IPS DF 6.9 (cell line): Measurements from ENCODE around the gene MOV10L1.
A peak's percentile ranks its signal among the peaks of the same experiment; 100 is the strongest.

Experiments
- DNase-seq: peaks from one replicate; pipeline ENCODE4 v3.0.0-alpha.2; 2013; ENCODE audit warnings: low read depth, low spot score
- H3K27ac ChIP-seq: one replicate; pipeline ENCODE4 v1.5.1; 2013; ENCODE audit warnings: low read length, control low read depth
- H3K27me3 ChIP-seq: 2 replicates; pipeline ENCODE4 v1.6.1; 2013; ENCODE audit warnings: mild to moderate bottlenecking, low read length; ENCODE audit not compliant: control insufficient read depth, insufficient read depth
- H3K36me3 ChIP-seq: 2 replicates; pipeline ENCODE4 v1.6.1; 2013; ENCODE audit warnings: low read length; ENCODE audit not compliant: control insufficient read depth, insufficient read depth
- H3K4me1 ChIP-seq: 2 replicates; pipeline ENCODE4 v1.6.1; 2013; ENCODE audit warnings: low read length; ENCODE audit not compliant: control insufficient read depth, insufficient read depth
- H3K4me3 ChIP-seq: 2 replicates; pipeline ENCODE4 v1.5.1; 2013; ENCODE audit warnings: mild to moderate bottlenecking, low read length
- H3K9me3 ChIP-seq: 2 replicates; pipeline ENCODE4 v1.6.1; 2013; ENCODE audit warnings: low read length, inconsistent platforms; ENCODE audit not compliant: control insufficient read depth, insufficient read depth
- WGBS: extraction: QIAGEN DNeasy Blood & Tissue Kit; methylation state at CpG from one replicate; pipeline ENCODE4 v1.1.7; 2013; ENCODE audit warnings: mixed read lengths, missing lambda C conversion rate; ENCODE audit not compliant: insufficient read length, insufficient coverage; 5-methylcytosine and 5-hydroxymethylcytosine counted together

Gene MOV10L1

DNA sequence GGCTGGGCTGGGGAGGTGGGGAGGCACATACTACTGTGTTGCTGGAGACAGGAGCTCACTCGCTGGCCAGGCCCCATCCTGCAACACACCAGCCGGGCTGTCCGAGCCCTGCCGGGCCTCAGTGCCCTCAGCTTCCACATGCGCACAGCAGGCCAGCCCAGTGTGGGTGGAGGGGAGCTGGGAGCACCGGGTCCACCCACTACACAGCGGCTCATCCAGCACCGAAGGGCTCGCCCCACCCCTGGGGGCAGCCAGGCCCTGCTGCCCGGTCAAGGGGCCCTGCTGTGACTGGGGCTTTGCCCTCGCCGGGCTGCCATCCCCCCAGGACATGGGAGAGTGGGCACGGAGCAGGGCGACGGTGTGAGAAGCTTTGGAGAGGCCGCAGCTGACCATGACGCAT is 41.0 kb upstream of the MOV10L1 start:
- WGBS, result no CpG with 5 or more reads among the region's 17 CpGs
- H3K9me3 ChIP-seq, result no peaks in the 10 kb centered on the region
- no peak overlapping the region for H3K27ac ChIP-seq
- no peak for DNase-seq
- no peaks in the 10 kb centered on the region; the same call in 1 of the 2 replicates for H3K4me1 ChIP-seq
- no peaks in the 10 kb centered on the region for H3K36me3 ChIP-seq
- no peak overlapping the region for H3K4me3 ChIP-seq
- H3K27me3 ChIP-seq, result no peaks in the 10 kb centered on the region

GRCh38 chr22:50049299-50050195 is 40.3 kb upstream of the MOV10L1 start:
- no CpG with 5 or more reads among the region's 36 CpGs for WGBS
- H3K36me3 ChIP-seq, result no peaks in the 10 kb centered on the region
- no peaks in the 10 kb centered on the region for H3K4me1 ChIP-seq
- no peak overlapping the region for H3K4me3 ChIP-seq
- no peak overlapping the region for H3K27ac ChIP-seq
- no peaks in the 10 kb centered on the region for H3K9me3 ChIP-seq
- H3K27me3 ChIP-seq, result no peaks in the 10 kb centered on the region
- no peak for DNase-seq

- Histone ChIP-seq H3K27me3 (no peaks in the 10 kb centered on the region), H3K36me3 (no peaks in the 10 kb centered on the region), H3K4me3 (no peak overlapping the region), H3K4me1 (no peaks in the 10 kb centered on the region), H3K9me3 (no peaks in the 10 kb centered on the region), H3K27ac (no peak overlapping the region)
- no peak for DNase-seq
- no CpG with 5 or more reads among the region's 18 CpGs for WGBS
Observed at GRCh38 chr22:50051930-50052329, 37.9 kb upstream of the MOV10L1 start.

GRCh38 chr22:50053861-50054260 is 35.9 kb upstream of the MOV10L1 start:
- no peak for DNase-seq
- Histone ChIP-seq H3K27ac (no peak overlapping the region), H3K27me3 (no peaks in the 10 kb centered on the region; the same call in 1 of the 2 replicates), H3K4me3 (no peak overlapping the region), H3K9me3 (no peaks in the 10 kb centered on the region), H3K36me3 (no peaks in the 10 kb centered on the region; the same call in 1 of the 2 replicates), H3K4me1 (no peaks in the 10 kb centered on the region)
- WGBS, result no CpG with 5 or more reads among the region's 18 CpGs

DNA sequence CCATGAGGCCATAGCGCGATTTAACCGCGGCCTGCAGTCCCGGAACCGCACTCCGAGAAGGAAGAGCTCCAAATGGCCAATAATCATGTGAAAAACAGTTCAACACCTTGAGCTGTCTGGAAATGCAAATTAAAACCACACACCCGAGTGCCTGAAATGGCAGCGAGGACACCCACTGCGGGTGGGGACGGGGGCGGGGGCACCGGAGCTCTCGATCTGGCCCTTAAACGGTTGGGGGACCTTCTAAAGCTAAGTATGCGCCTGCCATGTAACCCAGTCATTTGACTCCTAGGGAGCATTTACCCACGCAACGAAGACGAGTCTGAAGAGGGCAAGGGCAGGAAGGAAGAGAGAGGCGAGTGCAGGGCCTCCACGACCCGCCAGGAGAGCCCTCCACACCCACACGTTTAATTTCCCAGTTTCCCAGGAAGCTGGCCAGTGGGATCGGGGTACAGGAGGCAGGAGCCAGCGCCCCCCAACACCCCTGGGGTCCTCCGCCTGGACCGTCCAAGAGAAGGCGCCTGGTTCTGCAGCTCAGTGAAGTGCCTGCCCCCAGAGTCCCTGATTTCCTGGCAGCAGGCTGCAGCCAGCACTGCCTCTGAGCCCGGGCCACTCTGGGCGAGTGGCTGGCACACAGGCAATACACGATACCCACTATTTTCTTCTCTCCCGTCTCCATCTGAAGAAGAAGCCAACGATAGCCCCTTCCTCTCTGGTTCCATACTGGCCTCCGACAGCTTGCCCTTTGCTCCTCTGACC is 33.4 kb upstream of the MOV10L1 start:
- DNase-seq, result no peak
- Histone ChIP-seq H3K27me3 (no peaks in the 10 kb centered on the region; the same call in 1 of the 2 replicates), H3K9me3 (no peaks in the 10 kb centered on the region), H3K4me3 (no peak overlapping the region), H3K27ac (no peak overlapping the region), H3K4me1 (no peaks in the 10 kb centered on the region), H3K36me3 (no peaks in the 10 kb centered on the region; the same call in 1 of the 2 replicates)
- WGBS, result no CpG with 5 or more reads among the region's 34 CpGs

DNA sequence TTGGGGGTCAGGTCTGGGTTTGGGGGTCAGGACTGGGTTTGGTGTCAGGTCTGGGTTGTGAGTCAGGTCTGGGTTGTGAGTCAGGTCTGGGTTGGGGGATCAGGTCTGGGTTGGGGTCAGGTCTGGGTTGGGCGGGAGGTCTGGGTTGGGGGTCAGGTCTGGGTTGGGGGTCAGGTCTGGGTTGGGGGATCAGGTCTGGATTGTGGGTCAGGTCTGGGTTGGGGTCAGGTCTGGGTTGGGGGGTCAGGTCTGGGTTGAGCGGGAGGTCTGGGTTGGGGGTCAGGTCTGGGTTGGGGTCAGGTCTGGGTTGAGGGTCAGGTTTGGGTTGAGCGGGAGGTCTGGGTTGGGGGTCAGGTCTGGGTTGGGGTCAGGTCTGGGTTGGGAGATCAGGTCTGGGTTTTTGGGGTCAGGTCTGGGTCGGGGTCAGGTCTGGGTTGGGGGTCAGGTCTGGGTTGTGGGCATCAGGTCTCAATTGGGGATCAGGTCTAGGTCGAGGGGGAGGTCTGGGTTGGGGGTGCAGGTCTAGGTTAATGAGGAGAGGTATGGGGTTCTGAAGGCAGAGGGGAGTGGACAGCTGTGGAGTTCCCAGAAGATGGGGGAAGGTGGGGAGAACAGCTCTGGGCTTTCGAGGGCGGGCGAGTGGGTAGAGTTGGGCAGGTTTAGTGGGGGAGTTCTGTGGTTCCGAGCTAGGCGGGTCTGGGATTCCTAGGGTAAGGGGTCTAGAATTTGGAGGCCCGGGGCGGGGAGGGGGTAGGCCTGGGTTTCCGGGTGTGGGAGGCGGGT is 32.3 kb upstream of the MOV10L1 start:
- Histone ChIP-seq H3K9me3 (no peaks in the 10 kb centered on the region), H3K4me3 (no peak overlapping the region; the same call in 1 of the 2 replicates), H3K27me3 (no peaks in the 10 kb centered on the region; the same call in 1 of the 2 replicates), H3K36me3 (no peaks in the 10 kb centered on the region; the same call in 1 of the 2 replicates), H3K27ac (no peak overlapping the region), H3K4me1 (no peaks in the 10 kb centered on the region)
- WGBS, result no CpG with 5 or more reads among the region's 14 CpGs
- DNase-seq, result no peak

- no CpG with 5 or more reads among the region's 102 CpGs for WGBS
- H3K36me3 ChIP-seq, result no peaks in the 10 kb centered on the region; the same call in 1 of the 2 replicates
- H3K27ac ChIP-seq, result no peak within 1 kb of the TSS
- peak within 1 kb of the TSS; percentile 47 for H3K4me3 ChIP-seq
- H3K4me1 ChIP-seq, result no peaks in the 10 kb centered on the region
- no peaks in the 10 kb centered on the region; the same call in 1 of the 2 replicates for H3K27me3 ChIP-seq
- H3K9me3 ChIP-seq, result no peaks in the 10 kb centered on the region
- DNase-seq, result no peak
Observed at GRCh38 chr22:50058061-50058905, 31.5 kb upstream of the MOV10L1 start, which contains the start of gene TTLL8. TTLL8 (minus strand) TSS chr22:50058298.

- H3K27ac ChIP-seq, result no peak overlapping the region
- no CpG with 5 or more reads among the region's 31 CpGs for WGBS
- no peaks in the 10 kb centered on the region for H3K9me3 ChIP-seq
- DNase-seq, result peak; percentile 22
- H3K36me3 ChIP-seq, result no peaks in the 10 kb centered on the region; the same call in 1 of the 2 replicates
- H3K27me3 ChIP-seq, result no peaks in the 10 kb centered on the region; the same call in 1 of the 2 replicates
- H3K4me3 ChIP-seq, result peak overlapping the region; percentile 47
- no peaks in the 10 kb centered on the region for H3K4me1 ChIP-seq
Observed at GRCh38 chr22:50058906-50059880, 30.6 kb upstream of the MOV10L1 start.

GRCh38 chr22:50059881-50060262 is 29.9 kb upstream of the MOV10L1 start:
- H3K27me3 ChIP-seq, result no peaks in the 10 kb centered on the region; the same call in 1 of the 2 replicates
- DNase-seq, result no peak
- no peak overlapping the region for H3K4me3 ChIP-seq
- WGBS, result no CpG with 5 or more reads among the region's 7 CpGs
- H3K36me3 ChIP-seq, result no peaks in the 10 kb centered on the region; the same call in 1 of the 2 replicates
- H3K27ac ChIP-seq, result no peak overlapping the region
- H3K4me1 ChIP-seq, result no peaks in the 10 kb centered on the region
- no peaks in the 10 kb centered on the region for H3K9me3 ChIP-seq
